ENCODE results near the gene PIK3R6. TPM values are rescaled to one million over a fixed set of nuclear protein-coding genes. Genes with fewer than 3 reads are reported as not detected.

PIK3R6 gene
- total RNA-seq, 1 donor from 2014 or later, result 0.56 TPM

DNA sequence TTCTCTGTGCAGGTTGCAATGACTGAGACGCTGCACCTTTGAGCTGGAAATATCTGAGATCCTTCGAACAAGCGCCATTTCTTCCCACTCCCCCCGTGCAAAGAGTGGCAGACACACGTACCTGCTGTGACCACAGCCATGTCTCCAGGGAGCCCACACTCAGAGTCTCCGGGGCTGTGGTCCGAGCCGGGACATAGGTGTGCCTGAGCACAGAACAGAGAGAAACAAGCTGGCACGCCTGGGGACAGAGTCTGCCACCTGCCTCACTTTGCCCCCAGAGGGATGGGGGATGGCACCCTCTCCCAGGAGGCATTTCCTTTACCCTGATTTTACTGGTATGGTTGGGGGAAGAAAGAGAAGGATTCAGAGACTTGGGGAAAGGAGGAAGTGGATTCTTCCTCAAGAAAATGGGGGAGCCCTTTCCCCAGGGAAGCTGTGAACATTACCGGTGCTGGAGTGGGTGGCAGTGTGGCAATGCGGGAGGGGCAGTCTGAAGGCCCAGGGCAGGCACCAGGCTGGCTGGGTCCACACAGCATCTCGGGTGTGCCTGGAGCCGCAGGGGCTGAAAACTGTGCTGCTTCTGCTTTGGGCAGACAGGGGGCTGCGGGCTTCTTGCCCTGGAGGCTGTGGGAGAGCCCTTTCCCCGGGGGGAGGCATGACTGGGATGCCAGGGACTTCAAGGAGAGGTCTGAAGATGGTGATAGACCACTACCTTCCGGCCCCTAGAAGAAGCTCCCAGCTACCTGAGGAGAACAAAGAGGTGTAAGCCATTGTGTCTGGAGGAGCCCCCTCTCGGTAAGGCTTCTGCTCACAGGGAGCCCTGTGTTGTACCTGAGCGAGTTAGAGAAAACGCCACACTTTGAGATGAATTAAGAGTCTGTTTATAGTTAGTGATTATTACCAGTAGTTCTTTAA, 6.6 kb upstream of the PIK3R6 start:
- Mint-ChIP-seq H3K4me3 (ENCODE audit: unreplicated experiment) (no peak overlapping the region), H3K36me3 (ENCODE audit: low read depth, unreplicated experiment) (peaks cover 5% of the 10 kb centered on the region), H3K27ac (ENCODE audit: unreplicated experiment) (no peak overlapping the region), H3K4me1 (ENCODE audit: unreplicated experiment) (peaks cover 15% of the 10 kb centered on the region), H3K27me3 (ENCODE audit: unreplicated experiment) (peaks cover 6% of the 10 kb centered on the region), H3K9me3 (ENCODE audit: unreplicated experiment) (no peaks in the 10 kb centered on the region)
- TF ChIP-seq, protein P1, sequence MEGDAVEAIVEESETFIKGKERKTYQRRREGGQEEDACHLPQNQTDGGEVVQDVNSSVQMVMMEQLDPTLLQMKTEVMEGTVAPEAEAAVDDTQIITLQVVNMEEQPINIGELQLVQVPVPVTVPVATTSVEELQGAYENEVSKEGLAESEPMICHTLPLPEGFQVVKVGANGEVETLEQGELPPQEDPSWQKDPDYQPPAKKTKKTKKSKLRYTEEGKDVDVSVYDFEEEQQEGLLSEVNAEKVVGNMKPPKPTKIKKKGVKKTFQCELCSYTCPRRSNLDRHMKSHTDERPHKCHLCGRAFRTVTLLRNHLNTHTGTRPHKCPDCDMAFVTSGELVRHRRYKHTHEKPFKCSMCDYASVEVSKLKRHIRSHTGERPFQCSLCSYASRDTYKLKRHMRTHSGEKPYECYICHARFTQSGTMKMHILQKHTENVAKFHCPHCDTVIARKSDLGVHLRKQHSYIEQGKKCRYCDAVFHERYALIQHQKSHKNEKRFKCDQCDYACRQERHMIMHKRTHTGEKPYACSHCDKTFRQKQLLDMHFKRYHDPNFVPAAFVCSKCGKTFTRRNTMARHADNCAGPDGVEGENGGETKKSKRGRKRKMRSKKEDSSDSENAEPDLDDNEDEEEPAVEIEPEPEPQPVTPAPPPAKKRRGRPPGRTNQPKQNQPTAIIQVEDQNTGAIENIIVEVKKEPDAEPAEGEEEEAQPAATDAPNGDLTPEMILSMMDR (IDR thresholded peaks at IDR 0.05; ENCODE audit: unreplicated experiment), result no peak
- DNase-seq (ENCODE audit: low spot score), result no peak

DNA sequence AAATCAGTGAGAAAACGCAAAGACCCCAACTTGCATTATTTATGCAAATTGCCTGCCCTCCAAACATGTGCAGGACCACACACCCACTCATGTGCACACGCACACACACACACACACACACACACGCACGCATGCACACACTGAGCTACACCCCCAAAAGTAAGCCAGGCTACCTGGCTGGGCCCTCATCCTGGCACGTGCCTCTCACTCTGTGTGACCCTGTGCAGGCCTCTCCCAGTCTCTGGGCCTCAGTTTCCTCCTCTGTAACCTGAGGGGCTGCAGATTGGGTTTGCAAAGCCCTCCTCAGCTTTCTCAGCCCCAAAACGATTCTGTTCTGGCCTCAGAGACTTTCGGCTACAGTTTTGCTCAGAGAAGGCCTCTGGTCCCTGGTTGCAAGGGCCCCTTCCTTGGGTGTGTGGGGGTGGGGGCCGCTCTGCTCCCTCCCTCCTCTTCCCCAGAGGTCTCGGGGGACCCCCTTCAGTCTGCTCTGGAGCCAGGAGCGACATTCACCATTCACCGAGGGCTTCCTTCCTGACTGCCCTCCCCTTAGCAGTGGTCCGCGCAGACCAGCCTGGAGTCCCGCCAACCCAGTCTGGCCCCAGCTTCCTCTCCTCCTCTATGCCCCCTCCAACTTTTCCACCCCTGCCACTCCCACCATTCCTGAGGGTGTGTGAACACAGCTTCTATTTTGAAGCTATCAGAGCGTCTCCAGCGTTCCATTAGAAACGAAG, 5.4 kb upstream of the PIK3R6 start:
- no peak for DNase-seq (ENCODE audit: low spot score)
- Mint-ChIP-seq H3K36me3 (ENCODE audit: low read depth, unreplicated experiment) (peaks cover 2% of the 10 kb centered on the region), H3K4me1 (ENCODE audit: unreplicated experiment) (peaks cover 17% of the 10 kb centered on the region), H3K4me3 (ENCODE audit: unreplicated experiment) (no peak overlapping the region), H3K27ac (ENCODE audit: unreplicated experiment) (no peak overlapping the region), H3K9me3 (ENCODE audit: unreplicated experiment) (no peaks in the 10 kb centered on the region), H3K27me3 (ENCODE audit: unreplicated experiment) (peaks cover 12% of the 10 kb centered on the region)
- TF ChIP-seq, protein P1 (IDR thresholded peaks at IDR 0.05; ENCODE audit: unreplicated experiment), result no peak

DNA sequence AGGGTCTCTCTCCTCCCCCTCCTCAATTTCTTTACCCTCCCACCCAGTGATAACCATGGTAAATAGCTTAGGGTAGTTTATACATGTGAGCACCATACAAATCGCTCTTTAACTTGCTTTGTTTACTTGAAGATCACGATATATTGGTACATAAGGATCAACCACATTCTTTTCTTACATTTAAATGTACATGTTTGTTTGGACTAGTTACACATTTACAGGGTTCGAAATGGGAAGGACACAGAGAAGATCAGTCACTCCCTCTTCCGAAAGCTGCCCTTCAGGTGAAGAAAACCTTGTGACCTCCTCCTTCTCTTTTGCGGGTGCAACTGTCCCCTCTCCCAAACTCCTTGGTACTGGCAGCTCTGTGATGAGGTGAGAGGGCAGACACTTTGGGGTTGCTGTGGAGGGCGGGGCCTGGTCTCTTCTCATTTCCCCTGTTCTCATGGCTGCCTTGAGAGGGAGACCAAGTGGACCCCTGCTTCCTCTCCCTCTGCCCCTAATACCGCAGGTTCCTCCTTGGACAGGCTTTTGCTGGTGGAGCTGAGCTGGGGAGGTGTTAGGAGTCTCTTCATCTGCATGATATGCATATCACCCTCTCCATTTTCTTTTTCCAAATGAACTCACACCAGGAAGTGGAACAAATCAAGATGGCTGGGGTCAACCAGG, 4.7 kb upstream of the PIK3R6 start:
- H3K4me3 Mint-ChIP-seq (ENCODE audit: unreplicated experiment), result no peak overlapping the region
- DNase-seq (ENCODE audit: low spot score), result no peak

DNA sequence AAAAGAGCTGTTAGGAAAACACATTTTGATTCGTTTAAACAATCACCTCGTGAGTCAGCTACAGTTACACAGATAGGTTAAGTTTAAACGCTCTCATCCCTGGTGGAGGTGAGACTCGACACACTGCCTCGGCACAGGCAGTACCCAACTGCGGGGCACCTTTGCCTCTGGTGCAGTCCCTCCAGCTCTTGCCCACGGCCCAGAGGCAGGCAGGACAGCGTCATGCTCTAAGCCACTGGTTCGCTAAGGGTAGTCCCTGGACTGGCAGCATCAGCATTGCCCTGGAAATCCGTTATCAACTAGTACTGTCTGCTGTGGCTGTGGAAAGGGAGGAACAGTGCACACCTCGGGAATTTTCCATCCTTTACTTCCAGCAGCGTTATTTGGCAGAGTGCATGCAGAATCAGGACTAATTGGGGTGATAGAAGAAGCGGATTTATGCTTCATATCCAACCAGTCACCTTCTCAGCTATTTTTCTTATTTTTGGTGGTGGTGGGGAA, 3.7 kb upstream of the PIK3R6 start:
- Mint-ChIP-seq H3K4me1 (ENCODE audit: unreplicated experiment) (peaks cover 21% of the 10 kb centered on the region), H3K36me3 (ENCODE audit: low read depth, unreplicated experiment) (peaks cover 6% of the 10 kb centered on the region), H3K4me3 (ENCODE audit: unreplicated experiment) (no peak overlapping the region), H3K27ac (ENCODE audit: unreplicated experiment) (no peak overlapping the region), H3K27me3 (ENCODE audit: unreplicated experiment) (peaks cover 20% of the 10 kb centered on the region), H3K9me3 (ENCODE audit: unreplicated experiment) (no peaks in the 10 kb centered on the region)
- DNase-seq (ENCODE audit: low spot score), result no peak
- TF ChIP-seq, protein P1 (IDR thresholded peaks at IDR 0.05; ENCODE audit: unreplicated experiment), result no peak

More for the DNA sequence above, 4.7 kb upstream of the PIK3R6 start:
- Mint-ChIP-seq H3K4me1 (ENCODE audit: unreplicated experiment) (peaks cover 18% of the 10 kb centered on the region), H3K9me3 (ENCODE audit: unreplicated experiment) (no peaks in the 10 kb centered on the region), H3K27me3 (ENCODE audit: unreplicated experiment) (peaks cover 15% of the 10 kb centered on the region), H3K27ac (ENCODE audit: unreplicated experiment) (no peak overlapping the region), H3K36me3 (ENCODE audit: low read depth, unreplicated experiment) (peaks cover 6% of the 10 kb centered on the region)
- TF ChIP-seq, protein P1 (IDR thresholded peaks at IDR 0.05; ENCODE audit: unreplicated experiment), result no peak

Measured in endothelial cell (in vitro differentiated cells).